Vagina (tissue), 2 donors: ENCODE results near the gene IYD.

Experiments used
- POLR2AphosphoS5 ChIP-seq, 2 donors: sonication (generic); formaldehyde crosslinking; IDR thresholded peaks; one replicate each; pipeline ENCODE4 v1.9.0; 2017; ENCODE audit warnings: antibody characterized with exemption in 2 of 2, mild to moderate bottlenecking in 2 of 2, low read depth in 1 of 2; ENCODE audit not compliant: insufficient read depth in 1 of 2
- TF ChIP-seq, protein P1 (sequence below), 3 experiments: fragments of 450-650 bp in 2 of 3; fragments of 200-600 bp in 1 of 3; sonication (generic) in 1 of 3; IDR thresholded peaks; one replicate each; pipeline ENCODE4 v1.5.1; 2017 to 2019; ENCODE audit warnings: antibody characterized with exemption in 3 of 3, mild to moderate bottlenecking in 2 of 3, moderate library complexity in 2 of 3

DNA sequence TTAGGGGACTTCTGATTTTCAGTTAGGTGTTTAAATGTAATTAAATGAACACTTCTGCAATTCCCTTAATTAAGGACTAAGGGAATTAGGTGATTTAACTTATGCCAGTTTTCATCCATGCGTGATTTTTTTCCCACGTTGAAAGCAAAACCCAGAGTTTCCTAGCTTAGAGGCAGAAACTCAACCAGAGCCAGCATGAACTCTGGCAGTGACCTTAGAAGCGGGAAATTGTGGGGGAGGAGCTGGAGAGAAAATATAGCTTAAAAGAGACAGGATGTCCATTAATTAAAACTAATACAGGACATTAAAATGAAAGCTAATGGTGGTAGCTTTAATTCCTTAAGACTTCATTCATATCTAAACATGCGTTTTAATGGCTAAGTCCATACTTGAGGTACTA is 41.6 kb downstream of the IYD start:
- TF ChIP-seq, protein P1, sequence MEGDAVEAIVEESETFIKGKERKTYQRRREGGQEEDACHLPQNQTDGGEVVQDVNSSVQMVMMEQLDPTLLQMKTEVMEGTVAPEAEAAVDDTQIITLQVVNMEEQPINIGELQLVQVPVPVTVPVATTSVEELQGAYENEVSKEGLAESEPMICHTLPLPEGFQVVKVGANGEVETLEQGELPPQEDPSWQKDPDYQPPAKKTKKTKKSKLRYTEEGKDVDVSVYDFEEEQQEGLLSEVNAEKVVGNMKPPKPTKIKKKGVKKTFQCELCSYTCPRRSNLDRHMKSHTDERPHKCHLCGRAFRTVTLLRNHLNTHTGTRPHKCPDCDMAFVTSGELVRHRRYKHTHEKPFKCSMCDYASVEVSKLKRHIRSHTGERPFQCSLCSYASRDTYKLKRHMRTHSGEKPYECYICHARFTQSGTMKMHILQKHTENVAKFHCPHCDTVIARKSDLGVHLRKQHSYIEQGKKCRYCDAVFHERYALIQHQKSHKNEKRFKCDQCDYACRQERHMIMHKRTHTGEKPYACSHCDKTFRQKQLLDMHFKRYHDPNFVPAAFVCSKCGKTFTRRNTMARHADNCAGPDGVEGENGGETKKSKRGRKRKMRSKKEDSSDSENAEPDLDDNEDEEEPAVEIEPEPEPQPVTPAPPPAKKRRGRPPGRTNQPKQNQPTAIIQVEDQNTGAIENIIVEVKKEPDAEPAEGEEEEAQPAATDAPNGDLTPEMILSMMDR (IDR thresholded peaks at IDR 0.05), result no peak
- no peak for TF ChIP-seq POLR2AphosphoS5 (IDR thresholded peaks at IDR 0.05; ENCODE audit: insufficient read depth in 1 of 2, low read depth in 1 of 2)
